HG03103 (cell line): Measurements from ENCODE around the gene ACIN1.

Experiments
- ATAC-seq: cut with Tn5 transposase; IDR thresholded peaks from one replicate; pipeline ENCODE4 v1.9.1; 2021; ENCODE audit warnings: low read depth; ENCODE audit not compliant: unreplicated experiment

ACIN1 gene

DNA sequence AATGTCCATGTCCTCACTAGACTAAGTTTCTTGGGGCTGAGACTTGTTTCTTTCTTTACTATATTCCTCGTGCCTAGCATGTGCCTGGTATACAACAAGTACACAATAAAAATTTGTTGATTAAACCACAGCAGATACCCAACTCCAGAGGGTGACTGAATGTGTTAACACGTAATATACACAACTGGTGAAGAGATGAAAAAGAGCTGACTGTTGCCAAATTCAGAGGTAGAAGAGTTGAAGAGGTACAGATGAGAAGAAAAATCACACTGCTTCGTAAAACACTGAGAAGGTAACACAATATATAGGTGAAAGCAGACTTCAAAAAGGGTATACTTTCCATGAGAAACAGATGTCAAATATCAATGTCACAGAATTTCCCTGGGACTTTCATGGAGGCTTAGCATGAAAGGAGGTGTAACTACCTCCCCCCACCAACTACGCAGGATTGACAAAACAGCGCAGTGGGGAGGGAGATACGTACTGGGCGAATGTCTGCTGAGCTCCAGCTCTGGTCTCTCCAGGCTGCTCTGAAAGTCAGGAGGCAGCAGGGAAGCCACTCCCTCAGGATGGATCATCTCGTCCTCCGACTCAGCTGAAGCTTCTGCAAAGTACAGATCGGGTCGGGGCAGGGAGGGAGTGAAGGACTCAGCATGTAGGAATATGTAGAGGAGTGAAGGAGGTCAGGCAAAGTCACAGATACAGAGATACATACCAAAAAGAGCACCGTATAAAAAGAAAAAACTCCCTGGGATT, 5.3 kb downstream of the ACIN1 start:
- ATAC-seq: no peak

DNA sequence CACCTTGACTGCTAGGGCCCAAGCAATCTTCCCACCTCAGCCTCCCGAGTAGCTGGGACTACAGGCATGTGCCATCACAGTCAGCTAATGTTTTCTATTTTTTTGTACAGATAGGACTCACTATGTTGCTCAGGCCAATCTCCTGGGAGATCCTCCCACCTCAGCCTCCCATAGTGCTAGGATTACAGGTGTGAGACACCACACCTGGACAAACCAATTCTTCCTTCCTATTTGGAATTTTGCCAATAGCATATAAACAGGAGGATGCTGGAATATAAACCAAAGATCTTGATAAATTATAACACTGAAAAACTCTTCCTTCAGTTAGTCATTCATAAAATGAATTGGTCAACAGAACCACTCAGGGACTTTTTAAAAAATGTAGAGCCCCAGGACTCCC, 8.4 kb downstream of the ACIN1 start:
- ATAC-seq: no peak

DNA sequence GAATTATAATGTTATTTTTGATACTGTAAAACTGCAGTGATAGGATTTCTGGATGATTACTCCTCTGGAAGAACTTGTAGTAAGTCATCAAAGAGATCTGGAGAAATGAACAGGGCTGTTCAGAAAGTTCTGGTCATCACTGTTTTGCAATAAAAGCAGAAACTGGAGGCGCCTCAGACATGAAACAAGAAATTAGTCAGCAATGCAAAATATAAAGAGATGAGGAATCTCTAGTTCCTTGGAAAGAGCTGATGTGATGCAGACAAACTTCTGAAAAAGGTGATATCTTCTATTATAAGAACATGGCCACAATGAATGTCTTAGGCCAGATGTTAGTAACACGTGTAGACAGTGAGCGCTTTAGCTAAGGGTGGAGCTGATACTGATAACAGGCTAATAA, 9.5 kb downstream of the ACIN1 start:
- ATAC-seq: no peak

- ATAC-seq: no peak
Measured at GRCh38 chr14:23080474-23080873, 14.5 kb downstream of the ACIN1 start.

DNA sequence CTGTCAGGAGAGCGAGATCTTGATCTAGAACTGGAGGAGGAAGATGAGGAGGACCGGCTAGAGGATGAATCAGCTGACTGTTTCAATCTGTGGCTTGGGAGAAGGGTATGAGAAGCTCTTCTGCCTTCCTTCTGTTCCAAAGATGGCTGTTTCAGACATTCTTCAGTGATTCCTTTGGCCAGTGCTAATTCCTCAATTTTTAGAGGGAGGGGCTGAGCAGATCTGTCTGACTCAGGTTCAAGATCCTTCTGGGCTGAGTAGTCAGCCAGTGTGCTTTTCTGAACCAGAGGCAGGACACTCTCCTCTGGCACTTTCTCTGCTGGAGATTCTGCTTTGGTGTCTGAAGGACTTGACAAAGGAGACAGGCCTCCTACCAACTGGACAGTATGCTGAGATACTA, 15.2 kb downstream of the ACIN1 start:
- no peak for ATAC-seq

DNA sequence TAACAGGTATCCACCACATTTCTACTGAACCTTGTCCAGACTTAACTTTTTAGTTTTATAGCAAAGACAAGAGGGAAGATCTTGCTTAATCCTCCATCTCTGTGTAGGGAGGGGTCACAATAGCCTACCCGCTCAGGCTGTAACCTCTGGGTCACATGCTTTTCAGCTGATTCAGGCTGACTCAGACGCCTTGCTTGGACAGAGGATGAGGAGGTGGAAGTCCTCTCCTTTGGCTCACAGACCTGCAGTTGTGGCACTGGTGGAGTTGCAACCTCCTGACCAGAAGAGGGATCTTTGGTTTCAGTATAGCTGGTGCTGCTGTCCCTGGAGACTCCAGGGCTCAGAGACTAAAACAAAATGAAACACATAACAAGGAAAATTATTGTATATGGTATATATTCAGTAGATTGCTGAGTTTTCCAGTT, 16.2 kb downstream of the ACIN1 start:
- ATAC-seq: no peak

DNA sequence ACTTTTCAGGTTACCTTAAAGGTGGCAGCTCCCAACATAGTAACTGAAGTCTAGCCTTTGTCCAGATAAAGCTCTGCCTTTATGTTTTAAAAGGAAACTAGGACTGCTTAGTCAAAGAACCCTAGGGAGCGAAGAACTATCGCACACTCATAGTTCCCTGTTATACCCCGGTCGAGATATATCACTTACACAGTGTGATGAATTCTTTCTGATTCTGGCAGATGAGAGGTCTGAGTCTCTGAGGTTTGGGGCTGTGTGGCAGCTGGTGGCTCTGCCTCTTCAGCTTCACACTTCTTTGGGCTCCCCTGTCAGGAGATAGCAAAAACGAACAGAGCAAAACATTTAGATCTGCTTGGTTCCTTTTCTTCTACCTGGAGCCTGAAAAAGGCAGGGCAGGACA, 17.0 kb downstream of the ACIN1 start:
- ATAC-seq: no peak

GRCh38 chr14:23076785-23077408, 18.0 kb downstream of the ACIN1 start:
- no peak for ATAC-seq

DNA sequence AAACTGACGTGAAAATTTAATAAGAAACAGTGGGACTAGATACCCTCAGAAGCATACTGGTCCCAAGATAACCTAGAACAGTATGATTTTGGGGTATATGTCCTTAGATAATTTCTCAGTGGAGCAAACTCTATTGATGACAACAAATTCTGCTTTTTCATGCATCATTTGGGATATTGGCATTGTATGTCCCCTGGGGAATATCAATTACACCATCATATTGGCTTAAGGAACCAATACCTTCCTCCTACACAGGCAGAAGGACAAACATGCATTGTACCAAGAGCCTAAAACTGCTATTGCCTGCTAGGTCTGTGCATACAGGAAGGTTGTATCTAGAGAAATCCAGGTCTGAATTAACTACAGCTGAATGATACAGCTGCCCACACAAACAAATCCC, 20.0 kb downstream of the ACIN1 start:
- no peak for ATAC-seq

- ATAC-seq: no peak
Measured at GRCh38 chr14:23071921-23072539, 22.9 kb downstream of the ACIN1 start.

DNA sequence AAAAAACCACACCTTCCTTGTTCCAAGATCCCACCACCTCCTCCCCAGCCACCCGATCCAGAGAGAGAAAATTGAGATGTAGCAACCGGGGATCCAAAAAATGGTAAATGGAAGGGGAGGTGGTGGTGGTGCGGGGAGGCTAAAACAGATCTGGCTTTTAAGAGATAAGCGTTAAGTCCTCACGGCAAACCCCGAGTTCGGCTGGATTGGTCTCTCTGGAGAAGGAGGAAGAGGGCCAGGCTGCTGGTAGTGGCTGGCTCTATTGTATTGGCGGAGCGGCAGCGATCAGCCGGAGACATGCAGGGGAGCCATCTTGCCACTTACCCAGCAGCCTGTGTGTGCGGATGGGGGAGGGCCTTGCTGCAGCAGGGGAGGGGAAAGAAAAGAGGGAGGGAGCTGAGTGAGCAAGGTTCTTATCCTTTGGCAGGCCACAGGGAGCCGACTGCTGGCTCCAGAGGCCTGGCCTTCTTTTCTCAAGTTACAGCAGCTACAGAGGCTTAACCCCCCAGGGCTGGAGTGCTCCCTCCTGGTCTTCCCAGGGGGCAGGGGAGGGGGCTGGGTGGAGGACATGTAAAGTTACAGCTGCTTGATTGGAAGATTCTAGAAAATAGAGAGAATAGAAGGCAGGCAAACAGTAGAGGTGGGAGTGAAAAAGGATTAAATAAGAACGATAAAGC, 23.6 kb downstream of the ACIN1 start:
- ATAC-seq: peak; percentile 89

GRCh38 chr14:23070262-23071129, 24.4 kb downstream of the ACIN1 start:
- ATAC-seq: no peak

- ATAC-seq: no peak
Measured at GRCh38 chr14:23069413-23069806, 25.5 kb downstream of the ACIN1 start.

- peak; percentile 65 for ATAC-seq
Measured at GRCh38 chr14:23068789-23069412, 26.0 kb downstream of the ACIN1 start.

DNA sequence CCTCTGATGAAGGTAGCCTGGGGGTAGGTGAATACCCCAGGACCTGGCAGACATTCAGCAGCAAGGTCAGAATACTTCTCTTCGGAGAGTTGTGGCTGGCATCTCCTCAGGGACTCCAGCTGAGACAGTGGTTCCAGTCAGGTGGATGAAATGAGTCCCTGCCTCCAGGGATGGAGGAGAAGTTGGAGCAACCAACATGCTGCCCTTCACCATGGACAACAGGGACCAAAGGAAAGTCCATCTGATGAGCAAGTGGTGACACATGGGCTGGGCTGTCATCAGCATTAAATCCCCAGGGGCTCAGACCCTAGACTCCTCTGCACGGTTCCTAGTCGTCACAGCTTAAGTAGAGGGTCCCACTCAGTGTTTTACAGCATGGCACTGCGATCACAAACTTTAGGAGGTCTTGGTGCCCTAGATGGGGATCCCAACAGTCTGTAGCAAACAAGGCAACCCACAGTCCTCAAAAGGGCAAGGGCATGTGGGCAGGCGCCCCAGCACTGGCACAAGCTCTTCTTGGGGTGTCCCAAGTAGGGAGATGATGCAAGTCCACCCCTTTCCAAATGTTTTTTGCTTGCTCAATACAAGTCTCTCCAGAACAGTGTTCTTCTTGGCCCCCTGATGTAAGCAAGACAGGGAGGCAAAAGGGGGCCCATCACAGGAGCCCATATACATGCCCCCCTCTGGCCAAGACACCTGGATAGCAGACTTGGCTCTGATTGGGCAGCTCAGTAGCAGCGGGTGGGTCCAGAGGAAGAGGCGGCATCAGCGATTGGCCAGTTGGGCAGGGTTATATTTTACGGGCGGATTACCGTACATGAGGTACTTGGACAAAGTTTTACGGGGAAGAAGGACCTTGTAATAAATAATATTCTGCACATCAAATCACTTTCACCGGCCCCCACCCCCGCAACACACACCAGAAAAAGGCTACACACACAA, 26.8 kb downstream of the ACIN1 start:
- no peak for ATAC-seq

DNA sequence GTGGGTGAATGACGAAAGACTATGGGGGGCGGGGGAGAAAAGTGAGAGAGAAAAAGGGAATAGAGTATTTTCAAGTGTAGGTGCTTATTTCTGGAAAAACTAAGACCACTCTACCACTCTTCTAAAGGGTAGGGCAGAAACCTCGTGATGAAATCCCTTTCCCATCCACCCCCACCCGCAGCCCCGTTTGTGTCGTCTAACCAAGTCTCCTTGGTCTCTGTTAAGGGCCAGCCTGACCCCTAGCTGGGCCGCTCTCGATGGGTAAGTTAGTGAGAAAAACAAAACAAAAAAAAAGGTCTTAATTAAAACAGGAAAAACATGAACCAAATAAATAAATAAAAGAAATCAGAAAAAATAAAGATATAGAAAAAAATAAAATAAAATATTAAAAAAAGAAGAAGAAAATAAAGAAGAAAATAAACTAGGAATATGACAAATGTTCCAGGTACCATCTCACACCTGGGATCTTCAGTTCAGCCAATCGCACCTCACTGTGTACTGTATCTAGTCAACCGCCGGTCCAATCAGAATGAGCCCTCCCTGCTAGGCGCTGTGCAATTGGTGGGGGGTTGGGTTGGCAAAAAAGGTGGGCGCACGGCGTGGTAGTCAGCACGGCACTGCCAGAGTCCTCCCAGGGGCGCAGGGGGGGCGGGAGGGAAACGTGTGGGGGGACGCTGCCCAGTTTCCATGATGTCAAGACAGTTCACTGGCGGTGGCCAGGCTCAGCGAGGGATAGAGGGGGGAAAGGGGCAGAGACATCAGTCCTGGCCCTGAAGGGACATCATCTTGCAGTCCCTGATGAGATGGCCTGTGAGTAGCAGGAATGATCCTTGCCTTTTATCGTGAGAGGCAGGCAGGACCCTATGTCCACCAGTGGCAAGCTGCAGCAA, 27.8 kb downstream of the ACIN1 start:
- ATAC-seq: no peak

DNA sequence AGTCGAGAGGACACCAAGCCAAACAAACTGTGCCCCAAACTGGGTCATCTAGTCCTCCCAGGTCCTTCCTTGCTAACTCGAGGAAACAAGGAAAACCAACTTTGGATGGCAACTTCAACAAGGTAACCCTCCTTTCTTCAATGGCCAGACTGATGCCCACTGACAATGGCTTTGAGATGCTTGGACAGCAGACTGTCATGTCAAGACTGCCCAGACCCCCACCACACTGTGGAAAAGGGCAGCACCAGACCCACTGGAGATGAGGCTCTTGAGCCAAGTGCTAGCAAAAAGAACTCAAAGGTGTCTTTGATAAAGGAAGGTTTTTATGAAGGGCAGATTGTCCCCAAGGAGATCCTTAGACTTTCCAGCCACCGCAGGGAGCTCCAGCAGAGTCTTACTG, 28.6 kb downstream of the ACIN1 start:
- ATAC-seq: no peak

- no peak for ATAC-seq
Measured at GRCh38 chr14:23063601-23064000, 31.3 kb downstream of the ACIN1 start.
